ENCODE results near the gene ATP5F1D. TPM values are rescaled to one million over a fixed set of nuclear protein-coding genes. Genes with fewer than 3 reads are reported as not detected.

Gene ATP5F1D
- total and polyA plus RNA-seq, 2 of the 13 experiments (the other 11 are each of a cell fraction or from before 2014, with no cell fraction given): 39.4 to 78.7 TPM

DNA sequence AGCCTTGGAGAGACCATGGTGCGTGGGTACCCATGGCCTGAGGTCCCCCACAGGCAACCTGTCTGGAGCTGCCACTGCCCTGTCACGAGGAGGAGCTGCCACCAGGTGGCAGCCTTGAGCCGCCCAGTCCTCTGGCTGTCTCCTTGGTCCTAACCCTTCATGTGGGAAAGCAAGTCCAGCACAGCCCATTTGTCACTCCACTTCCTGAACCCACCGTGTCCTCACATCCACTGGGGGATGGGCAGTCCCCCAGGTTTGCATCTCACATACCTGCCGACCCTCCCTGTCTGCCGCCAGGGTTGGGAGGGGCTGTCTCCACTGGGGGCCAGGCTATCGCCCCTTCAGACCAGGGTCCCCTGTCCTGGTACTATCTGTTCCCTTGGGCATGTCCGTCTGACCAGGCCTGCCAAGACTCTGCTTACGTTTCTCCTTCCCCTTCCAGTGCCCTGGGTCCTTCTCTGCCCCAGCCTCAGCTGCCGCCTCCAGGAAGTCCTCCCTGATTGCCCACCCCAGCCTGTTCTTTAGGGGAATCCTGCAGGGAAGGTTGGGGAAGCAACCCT, 38.3 kb downstream of the ATP5F1D start (continued):
- TF ChIP-seq RXRA (CRISPR knock-in tag; IDR thresholded peaks at IDR 0.05) (peak; percentile 49; the same call in 1 of the 2 replicates), SP2 (CRISPR knock-in tag; IDR thresholded peaks at IDR 0.05) (no peak), SIX4 (CRISPR knock-in tag; IDR thresholded peaks at IDR 0.05) (no peak), ZNF652 (CRISPR knock-in tag; IDR thresholded peaks at IDR 0.05; ENCODE audit: borderline replicate concordance, low read depth) (no peak), KLF9 (CRISPR knock-in tag; IDR thresholded peaks at IDR 0.05; ENCODE audit: low read depth) (no peak), RCOR2 (CRISPR knock-in tag; IDR thresholded peaks at IDR 0.05) (no peak), ELF3 (CRISPR knock-in tag; IDR thresholded peaks at IDR 0.05) (0 out of 2 replicates have a peak, but pooled peaks have one; percentile 28), TEAD3 (CRISPR knock-in tag; optimal IDR thresholded peaks at IDR 0.05; ENCODE audit: borderline replicate concordance) (peak; percentile 33)
- TF ChIP-seq, protein P1, sequence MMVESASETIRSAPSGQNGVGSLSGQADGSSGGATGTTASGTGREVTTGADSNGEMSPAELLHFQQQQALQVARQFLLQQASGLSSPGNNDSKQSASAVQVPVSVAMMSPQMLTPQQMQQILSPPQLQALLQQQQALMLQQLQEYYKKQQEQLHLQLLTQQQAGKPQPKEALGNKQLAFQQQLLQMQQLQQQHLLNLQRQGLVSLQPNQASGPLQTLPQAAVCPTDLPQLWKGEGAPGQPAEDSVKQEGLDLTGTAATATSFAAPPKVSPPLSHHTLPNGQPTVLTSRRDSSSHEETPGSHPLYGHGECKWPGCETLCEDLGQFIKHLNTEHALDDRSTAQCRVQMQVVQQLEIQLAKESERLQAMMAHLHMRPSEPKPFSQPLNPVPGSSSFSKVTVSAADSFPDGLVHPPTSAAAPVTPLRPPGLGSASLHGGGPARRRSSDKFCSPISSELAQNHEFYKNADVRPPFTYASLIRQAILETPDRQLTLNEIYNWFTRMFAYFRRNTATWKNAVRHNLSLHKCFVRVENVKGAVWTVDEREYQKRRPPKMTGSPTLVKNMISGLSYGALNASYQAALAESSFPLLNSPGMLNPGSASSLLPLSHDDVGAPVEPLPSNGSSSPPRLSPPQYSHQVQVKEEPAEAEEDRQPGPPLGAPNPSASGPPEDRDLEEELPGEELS (CRISPR knock-in tag; IDR thresholded peaks at IDR 0.05): no peak
- TF ChIP-seq, protein P2, sequence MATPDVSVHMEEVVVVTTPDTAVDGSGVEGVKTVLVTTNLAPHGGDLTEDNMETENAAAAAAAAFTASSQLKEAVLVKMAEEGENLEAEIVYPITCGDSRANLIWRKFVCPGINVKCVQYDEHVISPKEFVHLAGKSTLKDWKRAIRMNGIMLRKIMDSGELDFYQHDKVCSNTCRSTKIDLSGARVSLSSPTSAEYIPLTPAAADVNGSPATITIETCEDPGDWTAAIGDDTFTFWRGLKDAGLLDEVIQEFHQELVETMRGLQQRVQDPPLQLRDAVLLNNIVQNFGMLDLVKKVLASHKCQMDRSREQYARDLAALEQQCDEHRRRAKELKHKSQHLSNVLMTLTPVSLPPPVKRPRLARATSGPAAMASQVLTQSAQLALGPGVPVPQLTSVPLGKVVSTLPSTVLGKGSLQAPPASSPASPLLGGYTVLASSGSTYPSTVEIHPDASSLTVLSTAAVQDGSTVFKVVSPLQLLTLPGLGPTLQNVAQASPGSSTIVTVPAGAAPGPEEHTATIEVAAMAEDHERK (CRISPR knock-in tag; IDR thresholded peaks at IDR 0.05; ENCODE audit: low read depth): no peak
- TF ChIP-seq, protein P3, sequence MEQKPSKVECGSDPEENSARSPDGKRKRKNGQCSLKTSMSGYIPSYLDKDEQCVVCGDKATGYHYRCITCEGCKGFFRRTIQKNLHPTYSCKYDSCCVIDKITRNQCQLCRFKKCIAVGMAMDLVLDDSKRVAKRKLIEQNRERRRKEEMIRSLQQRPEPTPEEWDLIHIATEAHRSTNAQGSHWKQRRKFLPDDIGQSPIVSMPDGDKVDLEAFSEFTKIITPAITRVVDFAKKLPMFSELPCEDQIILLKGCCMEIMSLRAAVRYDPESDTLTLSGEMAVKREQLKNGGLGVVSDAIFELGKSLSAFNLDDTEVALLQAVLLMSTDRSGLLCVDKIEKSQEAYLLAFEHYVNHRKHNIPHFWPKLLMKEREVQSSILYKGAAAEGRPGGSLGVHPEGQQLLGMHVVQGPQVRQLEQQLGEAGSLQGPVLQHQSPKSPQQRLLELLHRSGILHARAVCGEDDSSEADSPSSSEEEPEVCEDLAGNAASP (CRISPR knock-in tag; IDR thresholded peaks at IDR 0.05; ENCODE audit: borderline replicate concordance): peak; percentile 25; the same call in 1 of the 2 replicates
- TF ChIP-seq, protein P4, sequence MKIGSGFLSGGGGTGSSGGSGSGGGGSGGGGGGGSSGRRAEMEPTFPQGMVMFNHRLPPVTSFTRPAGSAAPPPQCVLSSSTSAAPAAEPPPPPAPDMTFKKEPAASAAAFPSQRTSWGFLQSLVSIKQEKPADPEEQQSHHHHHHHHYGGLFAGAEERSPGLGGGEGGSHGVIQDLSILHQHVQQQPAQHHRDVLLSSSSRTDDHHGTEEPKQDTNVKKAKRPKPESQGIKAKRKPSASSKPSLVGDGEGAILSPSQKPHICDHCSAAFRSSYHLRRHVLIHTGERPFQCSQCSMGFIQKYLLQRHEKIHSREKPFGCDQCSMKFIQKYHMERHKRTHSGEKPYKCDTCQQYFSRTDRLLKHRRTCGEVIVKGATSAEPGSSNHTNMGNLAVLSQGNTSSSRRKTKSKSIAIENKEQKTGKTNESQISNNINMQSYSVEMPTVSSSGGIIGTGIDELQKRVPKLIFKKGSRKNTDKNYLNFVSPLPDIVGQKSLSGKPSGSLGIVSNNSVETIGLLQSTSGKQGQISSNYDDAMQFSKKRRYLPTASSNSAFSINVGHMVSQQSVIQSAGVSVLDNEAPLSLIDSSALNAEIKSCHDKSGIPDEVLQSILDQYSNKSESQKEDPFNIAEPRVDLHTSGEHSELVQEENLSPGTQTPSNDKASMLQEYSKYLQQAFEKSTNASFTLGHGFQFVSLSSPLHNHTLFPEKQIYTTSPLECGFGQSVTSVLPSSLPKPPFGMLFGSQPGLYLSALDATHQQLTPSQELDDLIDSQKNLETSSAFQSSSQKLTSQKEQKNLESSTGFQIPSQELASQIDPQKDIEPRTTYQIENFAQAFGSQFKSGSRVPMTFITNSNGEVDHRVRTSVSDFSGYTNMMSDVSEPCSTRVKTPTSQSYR (CRISPR knock-in tag; IDR thresholded peaks at IDR 0.05; ENCODE audit: borderline replicate concordance): no peak
- TF ChIP-seq, protein P5, sequence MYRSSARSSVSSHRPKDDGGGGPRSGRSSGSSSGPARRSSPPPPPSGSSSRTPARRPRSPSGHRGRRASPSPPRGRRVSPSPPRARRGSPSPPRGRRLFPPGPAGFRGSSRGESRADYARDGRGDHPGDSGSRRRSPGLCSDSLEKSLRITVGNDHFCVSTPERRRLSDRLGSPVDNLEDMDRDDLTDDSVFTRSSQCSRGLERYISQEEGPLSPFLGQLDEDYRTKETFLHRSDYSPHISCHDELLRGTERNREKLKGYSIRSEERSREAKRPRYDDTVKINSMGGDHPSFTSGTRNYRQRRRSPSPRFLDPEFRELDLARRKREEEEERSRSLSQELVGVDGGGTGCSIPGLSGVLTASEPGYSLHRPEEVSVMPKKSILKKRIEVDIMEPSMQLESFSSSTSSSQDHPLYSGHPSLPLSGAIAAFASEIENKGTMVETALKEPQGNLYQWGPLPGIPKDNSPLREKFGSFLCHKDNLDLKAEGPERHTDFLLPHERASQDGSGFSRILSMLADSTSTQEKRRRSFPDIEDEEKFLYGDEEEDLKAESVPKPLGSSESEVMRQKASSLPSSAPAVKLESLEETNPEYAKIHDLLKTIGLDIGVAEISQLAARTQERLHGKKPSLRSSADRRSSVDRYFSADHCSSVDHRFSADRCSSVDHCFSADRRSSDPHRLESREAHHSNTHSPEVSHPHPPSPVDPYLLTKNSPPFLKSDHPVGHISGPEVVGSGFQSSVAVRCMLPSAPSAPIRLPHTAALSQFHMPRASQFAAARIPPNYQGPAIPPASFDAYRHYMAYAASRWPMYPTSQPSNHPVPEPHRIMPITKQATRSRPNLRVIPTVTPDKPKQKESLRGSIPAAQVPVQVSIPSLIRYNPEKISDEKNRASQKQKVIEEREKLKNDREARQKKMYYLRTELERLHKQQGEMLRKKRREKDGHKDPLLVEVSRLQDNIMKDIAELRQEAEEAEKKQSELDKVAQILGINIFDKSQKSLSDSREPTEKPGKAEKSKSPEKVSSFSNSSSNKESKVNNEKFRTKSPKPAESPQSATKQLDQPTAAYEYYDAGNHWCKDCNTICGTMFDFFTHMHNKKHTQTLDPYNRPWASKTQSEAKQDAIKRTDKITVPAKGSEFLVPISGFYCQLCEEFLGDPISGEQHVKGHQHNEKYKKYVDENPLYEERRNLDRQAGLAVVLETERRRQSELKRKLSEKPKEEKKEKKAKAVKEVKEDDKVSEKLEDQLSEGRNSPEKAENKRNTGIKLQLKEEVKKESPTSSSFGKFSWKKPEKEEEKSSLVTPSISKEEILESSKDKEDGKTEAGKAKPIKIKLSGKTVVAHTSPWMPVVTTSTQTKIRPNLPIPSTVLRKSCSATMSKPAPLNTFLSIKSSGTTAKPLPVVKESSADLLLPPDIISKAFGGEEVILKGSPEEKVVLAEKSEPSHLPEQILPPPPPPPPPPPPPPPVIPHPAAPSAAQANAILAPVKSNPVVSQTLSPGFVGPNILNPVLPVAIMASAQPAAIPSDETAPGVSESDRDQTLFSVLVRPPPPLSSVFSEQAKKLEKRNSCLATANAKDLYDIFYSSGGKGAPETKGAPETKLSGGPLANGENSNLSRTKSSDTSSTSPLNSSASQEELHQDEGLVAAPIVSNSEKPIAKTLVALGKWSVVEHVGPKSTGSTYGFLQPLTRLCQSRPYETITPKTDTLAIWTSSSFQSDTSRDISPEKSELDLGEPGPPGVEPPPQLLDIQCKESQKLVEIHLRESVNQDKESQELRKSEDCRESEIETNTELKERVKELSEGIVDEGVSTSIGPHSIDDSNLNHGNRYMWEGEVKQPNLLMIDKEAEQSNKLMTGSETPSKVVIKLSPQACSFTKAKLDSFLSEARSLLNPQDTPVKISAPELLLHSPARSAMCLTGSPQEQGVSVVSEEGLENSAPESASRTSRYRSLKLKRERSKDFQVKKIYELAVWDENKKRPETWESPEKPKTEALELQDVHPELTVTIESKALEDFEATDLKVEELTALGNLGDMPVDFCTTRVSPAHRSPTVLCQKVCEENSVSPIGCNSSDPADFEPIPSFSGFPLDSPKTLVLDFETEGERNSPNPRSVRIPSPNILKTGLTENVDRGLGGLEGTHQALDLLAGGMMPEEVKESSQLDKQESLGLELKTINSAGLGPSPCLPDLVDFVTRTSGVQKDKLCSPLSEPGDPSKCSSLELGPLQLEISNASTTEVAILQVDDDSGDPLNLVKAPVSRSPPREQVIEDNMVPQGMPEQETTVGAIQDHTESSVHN (CRISPR knock-in tag; IDR thresholded peaks at IDR 0.05): no peak

Data from HepG2 (cell line).